ENCODE measurements around the gene MT1HL1.
"Not testable (repeated sequence)": the region's sequence is repeated elsewhere in the genome, so short reads cannot be mapped to it uniquely, and the experiment has no call there.

The MT1HL1 gene

DNA sequence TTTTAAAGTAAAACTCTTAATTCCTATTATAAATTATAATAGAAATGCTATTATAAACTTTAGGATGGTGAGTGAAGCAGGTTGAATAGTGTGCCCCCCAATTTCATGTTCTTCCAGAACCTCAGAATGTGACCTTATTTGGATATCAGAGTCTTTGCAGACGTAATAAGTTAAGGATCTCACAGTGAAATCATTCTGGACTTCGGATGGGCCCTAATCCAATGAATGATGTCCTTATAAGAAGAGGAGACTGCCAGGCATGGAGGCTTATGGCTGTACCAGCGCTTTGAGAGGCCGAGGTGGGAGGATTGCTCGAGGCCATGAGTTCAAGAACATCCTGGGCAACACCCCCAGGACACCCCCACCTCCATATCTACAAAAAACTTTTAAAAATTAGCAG lies 9.4 kb upstream of the MT1HL1 start:
- no peak for DNase-seq

DNA sequence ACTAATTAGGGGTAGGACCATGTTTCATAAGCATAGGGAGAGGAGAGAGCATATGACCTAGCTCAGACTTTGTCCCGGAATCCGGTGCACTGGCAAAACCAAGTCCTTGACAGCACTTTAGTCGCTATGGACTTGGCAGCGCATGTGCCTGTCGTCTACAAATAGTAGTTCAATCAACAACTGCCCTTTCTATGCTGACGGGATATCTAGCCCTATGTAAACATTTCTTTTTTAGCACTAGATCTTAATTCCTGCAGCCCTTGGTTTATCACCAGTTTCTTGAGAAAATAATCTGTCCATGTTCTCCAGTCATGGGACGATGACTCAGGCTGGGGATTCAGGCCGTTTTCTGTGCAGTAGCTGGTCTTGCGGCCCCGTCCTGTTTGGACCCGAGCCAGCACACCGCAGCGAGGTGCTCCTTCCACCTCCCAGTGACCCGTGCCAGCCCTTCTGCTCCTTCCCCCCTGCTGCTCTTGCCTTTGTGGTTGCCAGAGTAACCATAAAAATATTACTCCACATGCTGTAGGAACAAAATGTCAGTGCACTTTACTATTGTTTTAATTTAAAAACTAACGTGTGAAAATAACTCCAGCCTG lies 8.6 kb upstream of the MT1HL1 start:
- DNase-seq, result no peak

DNA sequence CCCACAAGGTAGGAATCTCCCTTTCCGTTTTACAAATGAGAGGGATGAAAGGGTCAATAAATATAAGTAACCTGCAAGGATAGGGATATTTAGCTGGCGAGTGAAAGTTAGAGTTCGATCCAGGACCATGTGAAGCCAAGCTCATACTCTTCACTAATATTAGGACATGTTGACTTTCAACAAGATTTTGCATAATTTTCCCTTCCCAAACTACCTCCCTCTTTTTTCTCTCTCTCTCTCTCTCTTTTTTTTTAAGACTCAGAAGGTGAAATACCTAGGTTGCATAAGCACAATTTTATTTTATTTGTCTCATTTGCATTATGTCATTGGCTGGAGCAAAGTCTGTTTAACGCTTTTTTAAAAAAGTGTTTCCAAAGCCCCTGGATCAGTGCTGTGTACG lies 8.1 kb upstream of the MT1HL1 start:
- DNase-seq, result no peak

DNA sequence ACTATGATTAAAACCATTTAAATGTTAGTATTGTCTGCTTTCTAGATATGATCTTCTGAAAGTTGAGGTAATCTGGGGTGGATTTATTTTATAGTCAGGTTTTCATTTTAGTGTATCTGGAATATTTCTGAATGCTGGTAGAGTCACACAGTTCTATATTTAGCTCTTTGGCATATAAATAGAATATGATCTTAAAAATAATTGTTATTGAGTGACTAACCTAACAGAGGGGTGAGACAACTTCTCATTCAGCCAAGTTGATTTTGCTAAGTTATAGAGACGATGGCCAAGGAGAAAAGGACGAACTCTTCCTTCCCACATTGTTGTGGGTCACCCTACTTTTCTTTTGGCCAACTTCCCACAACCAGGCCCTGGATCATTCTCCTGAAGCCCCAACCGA lies 7.2 kb upstream of the MT1HL1 start:
- DNase-seq, result no peak

DNA sequence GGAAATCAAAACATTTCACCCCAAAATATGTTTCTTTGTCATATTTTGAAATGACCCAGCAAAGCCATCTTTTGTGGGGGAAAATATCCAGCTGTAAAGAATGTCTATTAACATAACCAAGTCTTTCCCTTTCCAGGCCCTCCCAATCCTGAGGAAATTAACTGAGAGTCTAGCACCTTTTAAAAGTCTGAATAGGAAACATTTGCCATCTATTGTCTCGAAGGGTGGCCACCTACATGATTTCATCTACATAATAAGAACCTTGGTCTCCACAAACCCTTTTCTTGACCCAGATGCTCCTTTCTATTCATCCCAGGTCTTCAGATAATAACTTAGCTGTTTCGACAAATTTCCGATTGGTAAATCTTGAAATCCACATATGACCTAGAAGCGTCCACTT lies 5.4 kb upstream of the MT1HL1 start:
- no peak for DNase-seq

GRCh38 chr1:237007147-237007881 lies 3.1 kb upstream of the MT1HL1 start:
- DNase-seq, result no peak

GRCh38 chr1:237005674-237006073 lies 1.4 kb upstream of the MT1HL1 start:
- no peak for DNase-seq

DNA sequence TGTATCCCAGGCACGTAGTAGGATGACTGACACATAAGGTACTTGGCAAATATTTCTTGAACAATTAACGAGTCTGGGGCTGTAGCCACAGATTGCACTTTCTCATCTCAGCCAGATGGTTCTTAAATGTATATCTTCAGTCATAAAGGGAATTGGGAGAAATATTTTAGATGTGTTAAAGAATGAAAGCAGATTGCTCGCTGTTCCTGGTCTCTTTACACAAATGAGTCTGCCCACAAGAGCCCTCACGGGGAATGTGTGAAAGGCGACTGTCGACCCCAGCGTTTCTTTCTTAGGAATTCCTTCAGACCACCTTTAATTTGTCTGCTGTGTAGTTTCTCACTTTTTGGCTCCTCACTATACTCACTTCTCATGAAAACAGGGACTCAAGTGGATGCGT lies 725 bp downstream of the MT1HL1 start:
- no peak for DNase-seq

GRCh38 chr1:237000191-237000590 lies 4.0 kb downstream of the MT1HL1 start:
- DNase-seq, result no peak

DNA sequence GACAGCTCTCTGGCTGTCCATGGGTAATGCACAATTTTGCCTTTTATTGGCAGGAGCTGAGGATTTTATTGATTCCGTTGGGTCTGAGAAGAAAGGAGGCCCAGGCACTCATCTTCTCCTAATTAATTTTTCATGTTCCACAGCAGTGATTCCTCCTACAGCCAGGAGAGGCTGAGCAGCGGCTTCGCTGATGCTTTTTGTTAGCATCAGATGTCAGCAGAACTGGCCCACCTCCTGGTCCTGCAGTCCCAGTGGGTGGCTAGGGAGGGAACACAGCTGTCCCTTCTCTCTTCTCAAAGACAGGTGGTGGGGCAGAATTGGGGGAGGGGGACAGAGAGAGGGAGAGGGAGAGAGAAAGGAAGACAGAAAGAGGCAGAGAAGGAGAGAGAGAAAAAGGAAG lies 5.7 kb downstream of the MT1HL1 start:
- DNase-seq, result no peak

- no peak for DNase-seq
Measured at GRCh38 chr1:236997882-236998281, 6.4 kb downstream of the MT1HL1 start.

DNA sequence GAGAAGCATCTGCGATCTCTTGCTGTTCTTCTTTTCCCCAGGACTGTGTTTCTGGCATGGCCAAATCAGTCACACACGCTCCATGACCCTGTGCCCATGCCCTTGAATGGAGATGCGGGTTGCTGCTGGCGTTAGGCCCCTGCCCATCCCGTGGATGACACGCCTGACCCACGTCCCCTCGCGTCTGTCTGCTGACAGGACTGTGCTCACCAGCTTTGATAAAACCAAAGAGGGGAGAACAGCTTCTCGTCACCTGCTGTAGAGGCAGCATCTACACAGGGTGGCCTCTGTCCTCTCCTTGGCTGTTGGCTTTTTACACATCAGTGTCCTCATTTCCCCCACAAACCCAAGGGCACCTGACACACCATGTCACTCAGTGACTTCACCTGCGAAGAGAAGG lies 6.9 kb downstream of the MT1HL1 start:
- DNase-seq, result no peak

DNA sequence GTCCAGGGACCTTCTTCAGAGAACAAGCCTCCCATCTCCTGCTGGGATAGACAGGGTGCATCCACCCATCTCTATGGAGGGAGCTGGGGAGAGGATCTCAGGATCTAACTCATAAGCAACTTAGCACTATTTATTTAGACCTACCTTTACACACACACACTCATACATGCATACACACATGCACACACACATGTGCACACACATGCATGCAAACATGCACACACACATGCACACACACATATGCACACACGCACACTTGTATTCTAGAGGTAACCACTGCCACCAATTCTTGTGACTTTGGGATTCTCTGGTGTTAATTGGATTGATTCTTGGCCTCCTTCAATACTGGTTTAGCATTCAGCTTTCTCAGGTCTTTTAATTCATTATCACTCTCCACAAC lies 9.8 kb downstream of the MT1HL1 start:
- DNase-seq, result no peak

DNA sequence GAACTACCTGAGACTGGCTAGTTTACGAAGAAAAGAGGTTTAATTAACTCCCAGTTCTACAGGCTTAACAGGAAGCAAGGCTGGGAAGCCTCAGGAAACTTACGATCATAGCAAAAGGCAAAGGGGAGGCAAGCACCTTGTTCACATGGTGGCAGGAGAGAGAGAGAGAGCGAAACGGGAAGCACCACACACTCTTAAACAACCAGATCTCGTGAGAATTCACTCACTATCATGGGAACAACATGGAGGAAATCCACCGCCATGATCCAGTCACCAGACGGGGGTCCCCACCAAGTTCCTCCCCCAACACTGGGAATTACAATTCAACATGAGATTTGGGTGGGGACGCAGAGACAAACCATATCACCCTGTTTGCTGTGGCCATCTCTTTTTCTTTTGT lies 11.8 kb downstream of the MT1HL1 start:
- DNase-seq, result no peak

DNA sequence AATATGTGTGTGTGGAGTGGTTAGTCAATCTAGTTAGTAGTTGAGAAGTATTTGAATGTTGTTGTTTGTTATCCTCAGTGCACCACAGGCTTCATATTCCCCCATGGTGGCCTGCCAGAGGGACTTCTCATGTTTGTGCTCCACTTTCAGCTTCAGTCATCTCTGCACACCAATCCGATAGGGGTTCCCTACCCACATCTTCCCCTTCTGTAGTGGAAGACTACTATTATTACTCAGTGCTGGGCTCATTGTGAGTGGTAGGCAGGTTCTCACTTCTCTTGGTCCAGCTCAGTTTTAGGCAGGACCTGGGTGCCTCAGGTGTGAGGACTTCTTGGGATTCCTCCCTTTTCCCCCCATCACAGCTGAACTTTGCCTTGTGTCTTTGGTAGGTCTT lies 14.2 kb downstream of the MT1HL1 start:
- DNase-seq, result no peak

DNA sequence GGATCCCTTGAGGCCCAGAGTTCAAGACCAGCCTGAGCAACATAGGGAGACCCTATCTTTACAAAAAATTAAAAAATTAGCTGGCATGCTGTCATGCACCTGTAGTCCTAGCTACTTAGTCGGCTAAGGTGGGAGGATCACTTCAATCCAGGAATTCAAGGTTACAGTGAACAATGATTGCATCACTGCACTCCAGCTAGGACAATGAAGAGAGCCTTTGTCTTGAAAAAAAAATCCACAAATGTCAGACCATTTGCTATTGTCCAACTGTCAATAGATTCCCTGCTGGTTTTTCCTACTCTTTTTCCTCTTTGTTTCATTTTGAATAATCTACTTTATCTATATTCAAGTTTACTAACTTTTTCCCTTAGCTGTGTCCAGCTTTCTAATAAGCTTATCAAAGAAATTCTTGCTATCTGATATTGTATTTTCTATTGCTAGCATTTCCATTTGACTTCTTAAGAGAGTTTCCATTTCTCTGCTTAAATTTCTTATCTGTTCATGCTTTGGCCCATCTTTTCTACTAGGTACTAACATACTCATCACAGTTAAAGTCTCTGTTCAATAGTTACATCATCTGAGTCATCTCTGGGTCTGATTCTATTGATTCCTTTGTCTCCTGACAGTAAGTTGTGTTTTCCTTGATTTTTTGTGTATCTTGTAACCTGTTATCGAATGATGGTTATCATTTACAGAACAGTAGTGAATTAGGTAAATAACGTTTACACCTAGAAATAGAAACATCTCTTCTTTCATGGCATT lies 14.8 kb downstream of the MT1HL1 start:
- DNase-seq, result no peak

DNA sequence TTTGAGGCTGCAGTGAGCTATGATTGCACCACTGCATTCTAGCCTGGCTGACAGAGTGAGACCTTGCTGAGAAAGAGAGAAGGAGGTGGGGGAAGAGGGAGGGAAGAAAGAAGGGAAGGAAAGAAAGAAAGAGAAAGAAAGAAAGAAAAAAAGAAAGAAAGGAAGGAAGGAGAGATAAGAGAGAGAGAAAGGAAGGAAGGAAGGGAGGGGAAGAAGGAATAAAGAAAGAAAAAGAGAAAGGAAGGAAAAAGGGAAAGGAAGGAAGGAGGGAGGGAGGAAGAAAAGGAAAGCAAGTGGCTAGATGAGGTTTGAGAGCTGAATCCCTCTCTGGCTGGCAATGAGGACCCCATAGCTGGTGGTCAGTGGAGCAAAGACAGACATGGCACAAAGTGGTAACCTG lies 20.4 kb downstream of the MT1HL1 start:
- no peak for DNase-seq

DNA sequence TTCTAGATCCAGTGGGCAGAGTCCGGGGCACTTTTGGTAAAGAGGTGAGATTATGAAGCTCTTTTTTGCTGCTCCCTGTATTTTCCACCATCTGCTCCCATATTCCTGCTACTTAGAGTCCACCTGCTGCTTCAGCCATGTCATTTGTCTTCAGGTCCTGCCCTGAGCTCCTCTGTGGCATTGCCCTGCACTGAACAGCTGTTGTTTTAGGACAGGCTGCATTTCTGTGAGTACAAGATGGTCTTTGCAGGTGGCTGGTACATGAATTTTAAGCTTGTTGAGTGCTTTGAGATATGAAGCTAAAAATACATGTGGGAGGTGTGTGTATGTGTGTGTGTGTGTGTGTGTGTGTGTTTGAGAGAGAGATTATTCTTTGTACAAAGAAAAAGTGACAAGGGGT lies 21.9 kb downstream of the MT1HL1 start:
- no peak for DNase-seq

DNA sequence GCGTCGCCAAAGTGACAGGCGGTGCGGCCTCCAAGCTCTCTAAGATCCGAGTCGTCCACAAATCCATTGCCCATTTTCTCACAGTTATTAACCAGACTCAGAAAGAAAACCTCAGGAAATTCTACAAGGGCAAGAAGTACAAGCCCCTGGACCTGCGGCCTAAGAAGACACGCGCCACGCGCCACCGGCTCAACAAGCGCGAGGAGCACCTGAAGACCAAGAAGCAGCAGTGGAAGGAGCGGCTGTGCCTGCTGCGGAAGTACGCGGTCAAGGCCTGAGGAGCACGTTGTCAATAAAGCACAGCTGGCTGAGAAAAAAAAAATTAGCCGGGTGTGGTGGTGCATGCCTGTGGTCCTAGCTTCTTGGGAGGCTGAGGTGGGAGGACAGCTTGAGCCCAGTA lies 22.8 kb downstream of the MT1HL1 start:
- not testable (repeated sequence) for DNase-seq

DNA sequence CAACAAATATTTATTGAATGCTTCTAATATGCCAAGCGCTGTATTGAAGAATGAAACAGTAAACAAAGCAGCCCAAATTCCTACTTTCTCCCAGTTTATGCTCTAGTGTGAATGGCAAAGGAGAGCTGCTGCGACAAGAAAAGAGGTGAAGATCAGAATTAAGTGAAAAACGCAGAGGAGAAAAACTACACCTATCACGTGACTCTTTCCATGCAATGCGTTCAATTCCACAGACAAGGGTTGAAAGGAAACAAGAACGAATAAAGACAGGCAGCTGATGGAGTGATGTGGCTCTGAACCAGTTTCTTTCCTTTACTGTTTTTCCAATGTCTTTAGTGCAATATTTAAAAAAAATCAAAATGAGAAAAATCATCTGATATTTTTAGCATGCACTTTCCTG lies 23.6 kb downstream of the MT1HL1 start:
- DNase-seq, result no peak

GRCh38 chr1:236979149-236979900 lies 24.9 kb downstream of the MT1HL1 start:
- DNase-seq, result no peak

DNA sequence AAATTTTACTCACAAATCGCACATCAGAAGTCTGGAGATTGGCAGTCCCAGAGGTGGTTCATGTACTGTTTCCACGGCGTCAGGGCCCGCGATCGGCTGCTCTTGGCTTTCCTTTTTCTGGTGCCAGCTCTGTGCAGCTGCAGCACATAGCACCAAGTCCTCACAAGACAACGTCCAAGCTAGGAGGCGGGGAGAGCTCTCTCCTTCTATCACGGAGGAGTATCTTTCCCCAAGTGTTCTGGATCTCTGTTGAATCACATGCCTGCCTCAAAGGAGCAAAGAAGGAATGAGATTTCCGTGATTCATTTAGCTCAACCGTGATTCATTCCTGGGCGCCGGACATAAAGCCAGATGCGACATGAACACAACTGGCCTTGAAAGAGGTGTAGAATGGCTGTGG lies 25.5 kb downstream of the MT1HL1 start:
- no peak for DNase-seq

DNA sequence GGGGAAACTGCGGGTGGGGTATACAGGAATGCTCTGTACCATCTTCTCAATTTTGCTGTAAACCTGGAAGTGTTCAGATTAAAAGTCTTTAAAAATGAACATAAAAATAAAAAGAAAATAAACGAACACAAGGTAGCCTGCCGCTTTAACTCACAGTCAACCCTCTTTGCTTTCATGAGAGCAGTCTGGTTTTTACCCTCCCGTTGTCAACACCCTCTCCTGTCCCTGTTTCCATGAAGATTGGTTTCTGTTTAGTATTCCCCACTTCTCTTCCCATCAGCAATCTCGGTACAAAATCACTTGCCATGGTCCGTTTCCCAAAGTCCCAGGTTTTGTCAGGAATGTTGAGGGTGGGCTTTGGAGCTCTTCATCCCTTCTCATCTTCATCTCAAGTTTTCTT lies 28.8 kb downstream of the MT1HL1 start:
- DNase-seq, result no peak

DNA sequence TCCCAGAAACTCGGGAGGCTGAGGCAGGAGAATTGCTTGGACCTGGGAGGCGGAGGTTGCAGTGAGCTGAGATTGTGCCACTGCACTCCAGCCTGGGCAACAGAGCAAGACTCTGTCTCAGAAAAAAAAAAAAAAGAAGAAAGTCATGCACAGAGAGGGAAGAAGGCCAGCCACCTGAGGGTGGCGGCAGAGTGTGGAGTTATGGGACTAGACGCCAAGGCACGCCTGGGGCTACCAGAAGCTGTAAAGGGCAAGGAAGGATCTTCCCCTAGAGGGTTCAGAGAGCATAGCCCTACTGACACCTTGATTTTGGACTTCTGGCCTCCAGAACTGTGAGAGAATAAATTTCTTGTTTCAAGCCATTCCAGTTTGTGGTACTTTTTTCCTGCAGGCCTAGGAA lies 30.2 kb downstream of the MT1HL1 start:
- not testable (repeated sequence) for DNase-seq

All from CD4-positive, alpha-beta T cell treated with Interferon gamma for 1 hour (primary cell).